SIG-M5 treated with dmso at 0.1 percent for 504 hours (cell line): ENCODE measurements around the gene TRAF3.
"Not testable (repeated sequence)": the region's sequence is repeated elsewhere in the genome, so short reads cannot be mapped to it uniquely, and the experiment has no call there.

Experiments
- DNase-seq: peaks from one replicate; lab custom pipeline; 2025; ENCODE audit not compliant: unreplicated experiment; lab: John Stamatoyannopoulos, UW

Gene TRAF3

GRCh38 chr14:102883554-102883953 lies 106.3 kb downstream of the TRAF3 start:
- no peak for DNase-seq

GRCh38 chr14:102885737-102886447 lies 108.6 kb downstream of the TRAF3 start:
- DNase-seq, result no peak

- DNase-seq, result no peak
Measured at GRCh38 chr14:102888748-102889147, 111.5 kb downstream of the TRAF3 start.

GRCh38 chr14:102889615-102890014 lies 112.4 kb downstream of the TRAF3 start:
- no peak for DNase-seq

GRCh38 chr14:102891111-102891510 lies 113.9 kb downstream of the TRAF3 start:
- DNase-seq, result no peak

GRCh38 chr14:102891556-102891955 lies 114.3 kb downstream of the TRAF3 start:
- DNase-seq, result no peak

GRCh38 chr14:102892651-102893050 lies 115.4 kb downstream of the TRAF3 start:
- DNase-seq, result no peak

GRCh38 chr14:102893452-102893851 lies 116.2 kb downstream of the TRAF3 start:
- DNase-seq, result no peak

- not testable (repeated sequence) for DNase-seq
Measured at GRCh38 chr14:102896735-102897134, 119.5 kb downstream of the TRAF3 start.

GRCh38 chr14:102897299-102898027 lies 120.2 kb downstream of the TRAF3 start:
- no peak for DNase-seq

GRCh38 chr14:102898298-102898697 lies 121.0 kb downstream of the TRAF3 start:
- no peak for DNase-seq

GRCh38 chr14:102898776-102899515 lies 121.7 kb downstream of the TRAF3 start:
- DNase-seq, result no peak

GRCh38 chr14:102899516-102899900 lies 122.3 kb downstream of the TRAF3 start:
- DNase-seq, result no peak

GRCh38 chr14:102900631-102901571 lies 123.7 kb downstream of the TRAF3 start:
- no peak for DNase-seq

GRCh38 chr14:102901633-102902032 lies 124.4 kb downstream of the TRAF3 start:
- DNase-seq, result peak; percentile 24

GRCh38 chr14:102902086-102902485 lies 124.8 kb downstream of the TRAF3 start:
- DNase-seq, result no peak

GRCh38 chr14:102902523-102903247 lies 125.4 kb downstream of the TRAF3 start:
- no peak for DNase-seq

GRCh38 chr14:102903248-102903888 lies 126.1 kb downstream of the TRAF3 start:
- no peak for DNase-seq

GRCh38 chr14:102903889-102904512 lies 126.8 kb downstream of the TRAF3 start:
- no peak for DNase-seq
